T-helper 17 cell (primary cell): ENCODE measurements around the gene REELD1. TPM values are rescaled to one million over a fixed set of nuclear protein-coding genes. Genes with fewer than 3 reads are reported as not detected.

Experiments used
- ATAC-seq: fragments of 150-1000 bp; cut with Tn5 transposase; 2 replicates; pipeline ENCODE4 v1.10.0; 2021; ENCODE audit warnings: mild to moderate bottlenecking, moderate library complexity
- DNase-seq, 3 donors: peaks; one replicate each; pipeline versions ENCODE4 v3.0.0 to v3.0.0-alpha.2; 2020 to 2021
- H3K9me3 ChIP-seq: one replicate; pipeline ENCODE4 v1.7.0; 2013; ENCODE audit warnings: low read length, mild to moderate bottlenecking; ENCODE audit not compliant: control insufficient read depth, poor library complexity, severe bottlenecking
- H3K27ac Mint-ChIP-seq: one replicate; pipeline ENCODE4 v1.8.0; 2022; ENCODE audit warnings: mild to moderate bottlenecking, moderate library complexity, mixed read lengths
- H3K27me3 Mint-ChIP-seq: one replicate; pipeline ENCODE4 v1.8.0; 2022; ENCODE audit warnings: mixed read lengths
- H3K36me3 Mint-ChIP-seq: one replicate; pipeline ENCODE4 v1.8.0; 2022; ENCODE audit warnings: low read depth, mixed read lengths
- H3K4me1 Mint-ChIP-seq: one replicate; pipeline ENCODE4 v1.8.0; 2022; ENCODE audit warnings: mild to moderate bottlenecking, mixed read lengths
- H3K4me3 Mint-ChIP-seq: one replicate; pipeline ENCODE4 v1.8.0; 2022; ENCODE audit warnings: mild to moderate bottlenecking, moderate library complexity, mixed read lengths
- total RNA-seq, 4 donors: library from RNA in 2 of 4; stranded (reverse) in 2 of 4; gene quantifications; one replicate each; pipeline ENCODE4 v1.2.3 and lab custom pipeline; 2022 to 2026

The REELD1 gene
- total RNA-seq, 2 donors from 2014 or later, result 0.32 to 1.4 TPM

GRCh38 chr4:146257511-146257910 is 43.2 kb downstream of the REELD1 start:
- H3K27me3 Mint-ChIP-seq, result no peaks in the 10 kb centered on the region
- no peak for ATAC-seq
- no peak overlapping the region for H3K4me3 Mint-ChIP-seq
- peaks cover 2% of the 10 kb centered on the region for H3K4me1 Mint-ChIP-seq
- peaks cover 8% of the 10 kb centered on the region for H3K36me3 Mint-ChIP-seq
- no peaks in the 10 kb centered on the region for H3K9me3 ChIP-seq
- no peak for DNase-seq
- no peak overlapping the region for H3K27ac Mint-ChIP-seq

GRCh38 chr4:146260521-146260920 is 46.2 kb downstream of the REELD1 start:
- no peak for ATAC-seq
- no peak for DNase-seq
- Mint-ChIP-seq H3K4me1 (peaks cover 2% of the 10 kb centered on the region), H3K4me3 (no peak overlapping the region), H3K27me3 (no peaks in the 10 kb centered on the region), H3K27ac (no peak overlapping the region), H3K36me3 (peaks cover 17% of the 10 kb centered on the region)
- H3K9me3 ChIP-seq, result no peaks in the 10 kb centered on the region

GRCh38 chr4:146261041-146261440 is 46.7 kb downstream of the REELD1 start:
- Mint-ChIP-seq H3K36me3 (peaks cover 18% of the 10 kb centered on the region), H3K4me1 (peaks cover 2% of the 10 kb centered on the region), H3K27me3 (no peaks in the 10 kb centered on the region), H3K4me3 (no peak overlapping the region), H3K27ac (no peak overlapping the region)
- no peak for ATAC-seq
- no peak for DNase-seq
- no peaks in the 10 kb centered on the region for H3K9me3 ChIP-seq

DNA sequence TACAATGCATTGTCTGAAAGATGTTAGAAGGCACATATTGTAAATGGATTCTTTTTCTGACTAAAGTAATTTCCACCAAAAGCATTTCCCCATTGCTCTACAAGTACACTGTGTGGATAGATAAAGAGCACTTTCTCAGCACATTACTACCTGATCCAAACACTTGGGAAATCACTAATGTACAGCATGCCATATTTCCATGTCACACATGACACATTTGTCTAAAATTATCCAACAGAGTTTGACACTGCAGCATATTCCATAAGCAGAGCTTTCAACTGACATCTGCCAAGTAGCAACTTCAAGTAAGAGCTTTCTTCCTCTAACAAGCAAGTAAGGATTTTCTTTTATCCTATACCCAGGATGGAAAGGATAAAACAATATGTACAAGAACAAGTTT is 49.5 kb downstream of the REELD1 start:
- no peaks in the 10 kb centered on the region for H3K27me3 Mint-ChIP-seq
- H3K9me3 ChIP-seq, result no peaks in the 10 kb centered on the region
- peaks cover 3% of the 10 kb centered on the region for H3K4me1 Mint-ChIP-seq
- H3K27ac Mint-ChIP-seq, result no peak overlapping the region
- H3K4me3 Mint-ChIP-seq, result no peak overlapping the region
- DNase-seq (no peak), ATAC-seq (no peak)
- peaks cover 17% of the 10 kb centered on the region for H3K36me3 Mint-ChIP-seq

DNA sequence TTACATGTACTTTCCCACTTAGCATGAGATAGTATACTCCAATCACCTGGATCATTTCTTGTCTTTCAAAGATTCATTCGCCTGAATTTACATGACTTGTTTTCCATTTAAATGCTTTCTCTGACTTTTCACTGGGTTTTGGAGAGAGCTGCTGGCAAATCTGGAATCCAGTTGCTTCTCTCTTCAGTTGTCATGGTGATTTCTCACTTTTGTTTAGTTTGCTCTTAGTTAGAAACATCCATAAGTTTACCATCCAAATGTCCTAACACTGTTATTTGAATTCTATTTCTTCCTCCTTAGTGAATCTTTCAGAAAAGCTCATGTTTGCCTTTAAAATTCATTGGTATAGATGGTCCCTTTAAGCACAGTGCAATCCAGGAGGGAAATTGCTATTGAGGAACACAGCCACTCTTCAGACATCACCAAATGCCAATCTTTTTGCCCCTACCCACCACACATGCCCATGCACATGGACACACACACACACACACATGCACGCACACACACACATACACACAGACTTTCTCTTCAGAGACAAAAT is 51.7 kb downstream of the REELD1 start:
- Mint-ChIP-seq H3K27me3 (no peaks in the 10 kb centered on the region), H3K36me3 (peaks cover 16% of the 10 kb centered on the region), H3K4me1 (peaks cover 2% of the 10 kb centered on the region), H3K4me3 (no peak overlapping the region), H3K27ac (no peak overlapping the region)
- no peak for DNase-seq
- H3K9me3 ChIP-seq, result no peaks in the 10 kb centered on the region
- no peak for ATAC-seq

GRCh38 chr4:146267826-146268225 is 53.5 kb downstream of the REELD1 start:
- Mint-ChIP-seq H3K27ac (no peak overlapping the region), H3K36me3 (peaks cover 17% of the 10 kb centered on the region), H3K4me3 (no peak overlapping the region), H3K4me1 (peaks cover 2% of the 10 kb centered on the region), H3K27me3 (no peaks in the 10 kb centered on the region)
- no peaks in the 10 kb centered on the region for H3K9me3 ChIP-seq
- no peak for DNase-seq
- ATAC-seq, result no peak

GRCh38 chr4:146269228-146269653 is 54.9 kb downstream of the REELD1 start:
- Mint-ChIP-seq H3K27me3 (no peaks in the 10 kb centered on the region), H3K27ac (no peak overlapping the region), H3K4me1 (peaks cover 2% of the 10 kb centered on the region), H3K4me3 (no peak overlapping the region), H3K36me3 (peaks cover 13% of the 10 kb centered on the region)
- DNase-seq, result no peak
- H3K9me3 ChIP-seq, result no peaks in the 10 kb centered on the region
- no peak for ATAC-seq

DNA sequence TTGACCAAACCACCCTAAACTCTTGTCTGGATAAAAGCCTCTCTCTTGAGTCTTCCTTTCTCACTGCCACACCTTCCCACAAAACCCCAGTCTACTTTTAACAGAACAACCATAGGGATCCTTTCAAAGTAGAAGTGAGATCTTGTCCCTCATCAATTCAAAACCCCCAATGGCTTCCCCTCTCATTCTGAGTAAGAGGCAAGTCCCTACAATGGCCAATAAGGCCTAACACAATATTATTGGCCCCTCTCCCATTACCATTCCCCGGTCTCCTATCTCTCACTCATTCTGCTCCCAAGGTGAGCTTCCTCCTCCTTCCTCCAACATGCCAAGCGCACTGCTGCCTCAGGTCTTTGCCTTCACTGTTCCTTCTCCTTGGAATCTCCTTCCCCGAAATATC is 57.1 kb downstream of the REELD1 start:
- ATAC-seq (no peak), DNase-seq (no peak)
- Mint-ChIP-seq H3K27ac (no peak overlapping the region), H3K27me3 (no peaks in the 10 kb centered on the region), H3K4me3 (no peak overlapping the region), H3K4me1 (no peaks in the 10 kb centered on the region), H3K36me3 (peaks cover 4% of the 10 kb centered on the region)
- H3K9me3 ChIP-seq, result no peaks in the 10 kb centered on the region

- H3K27ac Mint-ChIP-seq, result no peak overlapping the region
- H3K9me3 ChIP-seq, result no peaks in the 10 kb centered on the region
- no peaks in the 10 kb centered on the region for H3K27me3 Mint-ChIP-seq
- H3K4me1 Mint-ChIP-seq, result no peaks in the 10 kb centered on the region
- H3K36me3 Mint-ChIP-seq, result peaks cover 4% of the 10 kb centered on the region
- H3K4me3 Mint-ChIP-seq, result no peak overlapping the region
- DNase-seq, result no peak
- ATAC-seq, result no peak
Observed at GRCh38 chr4:146273204-146273901, 59.0 kb downstream of the REELD1 start.

GRCh38 chr4:146274774-146275173 is 60.4 kb downstream of the REELD1 start:
- DNase-seq (no peak), ATAC-seq (no peak)

GRCh38 chr4:146275370-146275769 is 61.0 kb downstream of the REELD1 start:
- no peak for ATAC-seq
- no peak overlapping the region for H3K27ac Mint-ChIP-seq

More at GRCh38 chr4:146274774-146275173, 60.4 kb downstream of the REELD1 start:
- no peaks in the 10 kb centered on the region for H3K9me3 ChIP-seq
- no peaks in the 10 kb centered on the region for H3K27me3 Mint-ChIP-seq
- no peaks in the 10 kb centered on the region for H3K4me1 Mint-ChIP-seq
- peaks cover 4% of the 10 kb centered on the region for H3K36me3 Mint-ChIP-seq
- H3K27ac Mint-ChIP-seq, result no peak overlapping the region
- no peak overlapping the region for H3K4me3 Mint-ChIP-seq

DNA sequence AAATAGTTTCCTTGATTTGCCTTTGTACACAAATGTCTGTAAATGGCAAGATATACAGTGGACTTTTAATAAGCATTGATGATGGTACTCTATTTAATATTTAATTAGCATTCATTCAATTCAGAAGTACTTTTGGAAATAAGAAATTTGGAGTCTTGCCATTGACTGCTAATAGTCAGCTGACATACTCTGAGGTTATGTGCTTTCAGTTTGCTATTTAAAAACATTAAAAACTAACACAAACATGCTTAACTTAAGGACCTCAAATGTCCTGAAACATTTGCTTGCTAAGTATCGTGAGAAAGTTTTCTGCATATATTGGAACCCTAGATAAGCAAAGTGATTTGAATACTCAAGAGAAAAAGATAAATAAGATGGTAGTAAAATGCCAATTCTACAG is 64.6 kb downstream of the REELD1 start:
- no peaks in the 10 kb centered on the region for H3K9me3 ChIP-seq
- Mint-ChIP-seq H3K4me1 (no peaks in the 10 kb centered on the region), H3K36me3 (no peaks in the 10 kb centered on the region), H3K27ac (no peak overlapping the region), H3K27me3 (no peaks in the 10 kb centered on the region), H3K4me3 (no peak overlapping the region)
- no peak for DNase-seq
- ATAC-seq, result no peak

More at GRCh38 chr4:146275370-146275769, 61.0 kb downstream of the REELD1 start:
- no peaks in the 10 kb centered on the region for H3K9me3 ChIP-seq
- Mint-ChIP-seq H3K4me3 (no peak overlapping the region), H3K4me1 (no peaks in the 10 kb centered on the region), H3K36me3 (peaks cover 4% of the 10 kb centered on the region), H3K27me3 (no peaks in the 10 kb centered on the region)
- DNase-seq, result no peak
